Activated CD4-positive, alpha-beta T cell treated with anti-CD3 and anti-CD28 coated beads, Interleukin-2, amount 50 U/mL, for 1 hour (primary cell): ENCODE measurements around the gene ATF7.
"Not testable (repeated sequence)": the region's sequence is repeated elsewhere in the genome, so short reads cannot be mapped to it uniquely, and the experiment has no call there.

Source experiments
- DNase-seq: peaks from one replicate; pipeline ENCODE4 v3.0.0-alpha.2; 2020

Gene ATF7

DNA sequence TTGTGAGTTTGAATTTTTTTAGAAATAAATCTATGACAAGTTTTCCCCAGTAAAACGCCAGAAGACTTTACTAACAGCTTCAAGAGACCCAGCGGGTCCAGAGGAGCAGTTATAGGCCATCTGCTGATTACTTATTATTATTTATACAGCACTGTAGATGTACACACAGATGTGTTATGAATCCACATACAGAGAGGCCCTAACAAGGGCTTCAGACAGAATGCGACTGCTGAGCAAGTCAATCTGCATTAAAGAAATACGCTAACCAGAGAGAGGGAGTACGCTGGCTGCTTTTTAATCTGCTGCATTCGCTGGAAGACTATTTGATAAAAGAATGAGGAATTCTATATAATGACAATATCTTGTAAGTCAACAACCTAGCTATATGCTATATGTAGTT, 32.5 kb downstream of the ATF7 start:
- no peak for DNase-seq

DNA sequence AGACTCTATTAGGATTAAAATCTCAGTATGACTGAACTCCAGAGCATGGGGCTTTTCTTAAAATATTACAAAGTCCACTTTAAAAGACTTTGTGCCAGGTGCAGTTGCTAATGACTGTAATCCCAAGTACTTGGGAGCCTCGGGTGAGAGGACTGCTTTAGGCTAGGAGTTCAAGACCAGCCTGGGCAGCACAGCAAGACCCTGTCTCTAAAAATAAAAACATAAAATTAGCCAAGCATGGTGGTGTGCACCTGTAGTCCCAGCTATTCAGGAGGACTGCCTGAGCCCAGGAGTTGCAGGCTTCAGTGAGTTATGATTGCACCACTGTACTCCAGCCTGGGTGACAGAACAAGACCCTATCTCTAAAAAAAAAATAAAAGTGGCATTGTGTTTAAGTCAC, 33.2 kb downstream of the ATF7 start:
- no peak for DNase-seq

DNA sequence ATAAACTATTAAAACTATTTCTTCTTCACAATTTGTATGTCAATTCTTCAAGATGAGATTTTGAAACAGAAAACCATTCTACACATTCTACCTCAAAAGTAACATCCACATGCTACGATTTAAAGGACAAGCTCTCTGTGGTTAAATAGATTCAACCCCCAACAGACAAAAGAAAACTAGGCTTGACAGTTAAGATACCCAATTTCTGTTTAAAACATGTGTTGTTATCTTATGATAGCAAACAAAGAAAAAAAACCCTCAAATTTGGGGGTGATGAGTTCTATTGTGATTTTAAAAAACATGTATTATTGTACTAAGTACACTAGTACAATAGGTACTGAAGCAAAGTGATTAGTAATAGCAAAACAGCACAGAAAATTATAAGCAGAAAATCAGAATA, 33.8 kb downstream of the ATF7 start:
- DNase-seq, result no peak

DNA sequence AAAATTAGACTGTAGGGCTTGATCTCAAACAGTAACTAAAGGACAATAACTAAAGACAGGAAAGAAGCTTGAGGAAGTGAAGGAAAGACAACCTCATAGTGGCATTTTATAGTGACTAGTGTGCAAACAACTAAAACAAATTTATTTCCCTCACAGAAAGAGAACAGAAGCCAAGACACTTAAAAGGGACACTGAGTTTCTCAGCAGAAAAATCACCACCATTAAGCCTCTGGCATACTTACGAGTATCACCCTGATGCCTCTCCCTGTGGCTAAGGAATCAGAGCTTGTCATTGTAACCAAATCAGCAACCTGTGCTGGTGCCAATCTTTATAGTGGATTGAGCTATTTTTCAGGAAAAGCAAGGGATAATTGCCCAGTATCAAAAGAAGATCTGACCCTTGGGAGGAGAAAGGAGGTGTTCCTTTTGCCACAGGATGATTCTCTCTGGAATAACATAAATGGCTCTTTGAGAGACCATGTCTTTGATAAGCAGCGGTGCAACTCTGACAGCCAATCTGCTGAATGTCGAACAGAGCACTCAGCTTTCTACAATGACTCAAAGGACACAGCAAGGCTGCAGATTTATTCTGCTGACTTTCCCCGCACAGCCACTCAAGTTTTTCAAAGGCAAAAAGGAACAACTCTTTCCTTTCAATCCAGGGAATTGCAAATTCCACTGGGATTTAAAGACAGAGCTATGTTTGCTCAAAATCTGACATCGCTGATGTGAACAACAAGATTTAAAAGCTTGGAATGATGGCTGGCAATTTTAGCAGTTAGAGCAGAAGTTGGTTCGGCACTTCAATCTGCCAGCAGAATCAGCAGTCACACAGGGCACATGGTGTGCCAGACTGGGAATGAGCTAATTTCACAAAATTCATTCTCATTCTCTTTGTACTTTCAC, 34.6 kb downstream of the ATF7 start:
- no peak for DNase-seq

DNA sequence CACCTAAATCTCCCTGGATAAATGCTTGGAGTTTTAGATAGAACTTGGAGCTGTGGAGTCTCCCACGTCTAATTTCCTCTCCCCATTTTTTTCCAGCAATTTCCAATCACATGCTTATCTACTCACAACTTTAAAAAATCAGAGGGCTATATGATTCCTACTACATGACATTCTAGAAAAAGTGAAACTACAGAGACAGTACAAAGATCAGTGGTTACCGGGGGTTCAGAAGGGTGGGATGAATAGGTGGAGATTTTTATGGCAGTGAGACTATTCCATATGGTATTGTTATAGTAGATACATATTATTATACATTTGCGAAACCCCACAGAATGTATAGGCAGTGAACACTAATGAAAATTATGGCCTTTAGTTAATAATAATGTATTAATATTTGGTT, 35.5 kb downstream of the ATF7 start:
- no peak for DNase-seq

DNA sequence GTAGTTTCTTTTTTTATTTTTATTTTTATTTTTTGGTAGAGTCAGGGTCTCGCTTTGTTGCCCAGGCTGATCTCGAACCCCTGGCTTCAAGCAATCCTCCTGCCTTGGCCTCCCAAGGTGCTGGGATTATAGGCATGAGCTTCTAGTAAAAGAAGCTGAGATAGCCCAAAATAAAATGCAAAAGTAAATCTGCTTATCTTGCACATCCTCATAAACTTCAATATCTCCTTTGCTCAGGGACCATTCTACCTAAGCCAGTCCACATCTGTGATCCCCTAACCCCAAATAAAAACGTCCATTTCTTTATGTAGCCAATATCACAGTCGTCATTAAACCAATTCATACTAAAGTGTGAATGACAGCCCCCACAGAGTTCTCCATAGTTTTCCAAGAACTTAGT, 36.3 kb downstream of the ATF7 start:
- no peak for DNase-seq

DNA sequence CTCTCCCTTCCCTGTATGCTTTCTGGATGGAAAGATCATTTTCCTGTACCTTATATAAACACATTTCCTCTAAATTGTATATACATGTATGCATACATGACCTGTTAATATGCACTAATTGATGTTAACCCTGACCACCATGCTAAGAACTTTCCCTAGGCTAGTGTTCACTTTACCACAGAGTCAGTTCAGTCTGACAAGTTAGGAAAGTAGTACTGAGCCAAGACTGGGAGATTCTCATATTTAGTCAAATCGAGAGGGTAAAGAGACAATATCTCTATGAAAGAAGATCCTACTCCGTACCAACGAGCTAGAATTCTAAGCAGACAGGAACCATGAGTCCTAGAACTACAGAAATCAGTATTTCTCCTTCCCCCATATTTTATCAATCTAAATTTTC, 36.8 kb downstream of the ATF7 start:
- no peak for DNase-seq

DNA sequence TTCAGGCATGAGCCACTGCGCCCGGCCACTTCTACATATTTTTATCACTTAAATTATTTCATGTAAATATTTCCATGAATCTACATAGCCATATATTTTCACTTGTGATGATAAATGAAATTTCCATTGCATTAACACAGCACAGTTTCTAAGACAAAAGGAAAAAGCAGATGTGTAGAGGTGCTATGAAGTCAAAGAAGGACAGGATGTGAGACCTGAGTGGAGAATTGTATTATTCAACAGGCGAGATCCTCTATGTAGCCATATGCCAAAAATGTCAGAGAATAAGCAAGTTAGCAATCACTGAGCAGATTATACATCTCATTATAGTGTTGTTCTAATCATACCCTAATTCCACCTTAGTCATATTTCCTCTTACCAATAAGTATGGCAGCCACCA, 38.1 kb downstream of the ATF7 start:
- no peak for DNase-seq

DNA sequence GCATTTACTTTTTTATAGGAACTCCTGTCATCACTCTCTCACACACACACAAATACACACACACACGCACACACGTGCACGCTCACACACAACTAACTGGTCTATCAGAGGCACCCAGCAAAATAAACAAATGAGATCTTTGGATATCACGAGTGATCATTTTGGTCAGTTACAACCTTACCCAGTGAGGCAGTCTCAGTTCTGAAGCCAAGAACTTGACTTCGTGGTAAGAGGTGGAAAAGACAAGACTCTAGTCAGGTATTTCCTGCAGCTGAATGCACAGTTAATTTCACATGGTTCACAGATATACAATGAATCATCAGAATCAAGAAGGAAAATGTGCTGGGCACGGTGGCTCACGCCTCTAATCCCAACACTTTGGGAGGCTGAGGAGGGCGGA, 39.4 kb downstream of the ATF7 start:
- no peak for DNase-seq

DNA sequence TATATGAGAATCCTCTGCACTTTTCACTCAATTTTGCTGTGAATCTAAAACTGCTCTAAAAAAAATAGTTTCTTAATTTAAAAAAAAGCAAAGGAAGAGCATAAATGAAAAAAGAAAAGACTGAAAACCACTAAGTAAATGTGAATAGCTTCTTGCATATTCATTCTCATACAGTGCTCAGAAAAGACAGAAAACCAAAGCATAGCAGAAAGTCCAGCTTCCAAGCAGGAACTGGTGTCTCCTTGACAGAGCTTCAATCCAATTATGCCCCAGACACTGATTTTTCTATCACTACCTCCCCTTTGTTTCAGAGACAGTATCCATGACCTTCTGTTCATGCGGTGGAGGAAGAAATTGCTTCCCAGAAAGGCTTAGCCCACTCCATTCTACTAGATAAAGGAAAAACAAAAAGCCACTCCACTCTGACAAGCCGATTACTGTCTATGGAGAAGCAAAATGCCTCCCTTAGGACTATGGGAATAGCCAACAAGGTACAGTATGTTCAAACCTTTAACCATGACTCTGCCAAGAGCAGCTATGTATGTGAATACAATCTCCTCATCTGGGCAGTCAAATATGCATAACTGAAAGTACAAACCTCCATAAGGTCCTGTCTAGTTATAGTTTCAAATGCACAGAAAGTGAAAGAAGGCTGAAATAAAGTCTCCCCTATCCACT, 40.6 kb downstream of the ATF7 start:
- DNase-seq, result no peak

DNA sequence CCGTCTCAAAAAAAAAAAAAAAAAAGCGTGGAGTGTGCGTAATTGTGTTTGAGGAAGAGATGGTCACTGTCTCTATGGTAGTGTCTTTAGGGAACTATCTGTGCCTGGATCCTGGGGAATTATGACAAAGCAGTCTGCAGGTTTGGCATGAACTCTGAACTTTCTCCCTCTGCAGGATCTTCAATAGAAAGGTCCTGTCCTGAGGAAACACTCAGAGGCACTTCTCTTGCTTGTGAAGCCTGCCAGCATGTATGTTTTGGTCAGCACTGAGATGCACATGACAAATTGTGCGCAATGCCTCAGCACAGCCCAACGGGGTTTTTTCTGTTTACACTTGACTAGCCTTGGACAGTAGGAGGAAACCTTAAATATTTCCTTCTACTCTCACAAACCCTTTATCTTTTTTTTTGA, 46.6 kb downstream of the ATF7 start:
- DNase-seq, result no peak

DNA sequence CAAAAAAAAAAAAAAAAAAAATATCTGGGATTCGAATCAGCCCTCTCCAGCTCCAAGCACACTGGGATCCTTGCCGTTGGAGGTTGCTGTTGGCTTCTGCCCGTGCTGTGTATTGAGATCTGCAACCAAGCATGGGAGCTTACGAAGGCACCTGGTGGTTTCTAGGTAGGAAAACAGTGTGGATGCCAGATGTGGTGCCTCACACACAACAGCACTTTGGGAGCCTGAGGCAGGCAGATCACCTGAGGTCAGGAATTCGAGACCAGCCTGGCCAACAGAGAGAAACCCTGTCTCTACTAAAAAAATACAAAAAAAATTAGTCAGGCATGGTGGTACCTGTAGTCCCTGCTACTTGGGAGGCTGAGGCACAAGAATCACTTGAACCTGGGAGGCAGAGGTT, 47.4 kb downstream of the ATF7 start:
- DNase-seq, result no peak

DNA sequence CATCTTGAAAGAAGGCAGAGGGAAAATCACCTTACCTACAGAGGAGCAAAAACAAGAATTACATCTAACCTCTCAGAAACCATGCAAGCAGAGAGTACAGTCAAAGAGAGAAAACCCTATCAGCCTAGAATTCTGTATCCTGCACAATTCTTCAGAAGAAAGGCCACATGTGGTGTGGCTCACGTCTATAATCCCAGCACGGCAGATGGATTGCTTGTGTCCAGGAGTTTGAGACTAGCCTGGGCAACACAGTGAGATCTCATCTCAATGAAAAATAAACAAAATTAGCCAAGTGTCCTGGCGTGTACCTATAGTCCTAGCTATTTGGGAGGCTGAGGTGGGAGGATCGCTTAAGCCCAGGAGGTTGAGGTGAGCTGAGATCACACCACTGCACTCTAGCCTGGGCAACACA, 48.2 kb downstream of the ATF7 start:
- DNase-seq, result no peak

DNA sequence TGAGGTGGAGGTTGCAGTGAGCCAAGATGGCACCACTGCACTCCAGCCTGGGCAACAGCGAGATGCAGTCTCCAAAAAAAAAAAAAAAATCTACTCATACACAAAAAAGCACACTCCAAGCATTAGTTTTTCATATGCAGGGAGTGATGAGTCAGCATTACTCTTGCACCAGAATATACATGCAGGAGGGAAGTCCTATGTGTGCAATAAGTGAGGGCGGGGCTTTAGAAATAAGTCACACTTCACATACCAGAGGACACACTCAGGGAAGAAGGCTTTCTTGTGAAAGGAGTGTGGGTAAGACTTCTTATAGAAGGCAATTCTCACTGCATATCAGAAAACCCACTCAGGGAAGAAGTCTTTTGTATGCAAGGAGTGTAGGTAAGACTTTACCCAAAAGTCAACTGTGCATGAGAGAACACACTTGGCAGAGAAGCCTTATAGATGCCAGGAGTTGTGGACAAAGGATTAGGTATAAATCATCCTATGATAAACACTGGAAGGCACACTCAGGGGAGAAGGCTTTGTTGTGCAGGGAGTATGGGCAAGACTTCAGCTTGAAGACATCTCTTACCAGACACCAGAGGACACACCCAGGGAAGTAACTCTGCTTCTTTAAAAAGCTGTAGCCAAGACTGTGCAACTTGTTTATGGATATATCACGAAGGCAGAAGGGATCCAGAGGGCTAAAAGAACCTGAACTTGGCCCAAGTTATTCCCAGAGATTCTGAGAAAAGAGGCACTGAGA, 50.5 kb downstream of the ATF7 start:
- no peak for DNase-seq

DNA sequence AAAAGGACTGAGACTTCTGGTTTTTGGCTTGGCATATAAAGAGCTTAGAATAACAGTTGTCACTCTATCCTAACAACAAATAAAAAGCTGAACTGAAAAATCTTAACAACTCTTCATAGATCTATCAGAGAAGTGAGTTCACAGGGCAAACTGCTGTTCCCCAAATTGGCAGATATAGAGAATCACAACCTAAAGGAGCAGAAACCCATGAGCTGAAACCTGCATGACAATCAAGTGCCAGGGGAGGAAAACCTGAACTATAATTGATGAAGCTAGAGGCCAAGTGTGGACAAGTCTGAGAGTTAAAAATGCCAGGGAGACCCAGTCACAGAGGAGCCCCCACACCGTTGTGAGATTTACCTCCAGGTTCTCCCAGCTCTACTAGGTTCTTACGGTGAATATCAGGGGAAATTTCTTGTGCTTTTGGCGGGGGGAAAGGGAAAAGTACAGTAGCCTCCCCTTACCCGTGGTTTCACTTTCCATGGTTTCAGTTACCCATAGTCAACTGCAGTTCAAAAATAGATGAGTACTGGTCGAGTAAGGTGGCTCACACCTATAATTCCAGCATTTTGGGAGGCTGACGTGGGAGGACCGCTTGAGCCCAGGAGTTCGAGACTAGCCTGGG, 53.9 kb downstream of the ATF7 start:
- no peak for DNase-seq

DNA sequence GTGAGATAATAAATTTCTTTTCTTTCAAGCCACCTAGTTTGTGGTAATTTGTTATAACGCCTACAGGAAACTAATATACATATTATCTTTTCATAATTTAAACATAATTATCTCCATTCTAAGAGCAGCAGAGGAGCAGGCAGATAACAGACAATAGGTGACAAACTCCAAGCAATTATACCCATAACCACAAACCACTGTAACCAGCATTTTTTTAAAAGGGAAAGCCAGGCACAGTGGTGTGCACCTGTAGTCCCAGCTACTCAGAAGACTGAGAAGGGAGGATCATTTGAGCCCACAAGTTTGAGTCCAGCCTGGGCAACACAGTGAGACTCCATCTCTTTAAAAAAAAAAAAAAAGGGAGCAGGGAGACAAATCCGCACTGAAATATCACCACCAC, 54.9 kb downstream of the ATF7 start:
- no peak for DNase-seq

DNA sequence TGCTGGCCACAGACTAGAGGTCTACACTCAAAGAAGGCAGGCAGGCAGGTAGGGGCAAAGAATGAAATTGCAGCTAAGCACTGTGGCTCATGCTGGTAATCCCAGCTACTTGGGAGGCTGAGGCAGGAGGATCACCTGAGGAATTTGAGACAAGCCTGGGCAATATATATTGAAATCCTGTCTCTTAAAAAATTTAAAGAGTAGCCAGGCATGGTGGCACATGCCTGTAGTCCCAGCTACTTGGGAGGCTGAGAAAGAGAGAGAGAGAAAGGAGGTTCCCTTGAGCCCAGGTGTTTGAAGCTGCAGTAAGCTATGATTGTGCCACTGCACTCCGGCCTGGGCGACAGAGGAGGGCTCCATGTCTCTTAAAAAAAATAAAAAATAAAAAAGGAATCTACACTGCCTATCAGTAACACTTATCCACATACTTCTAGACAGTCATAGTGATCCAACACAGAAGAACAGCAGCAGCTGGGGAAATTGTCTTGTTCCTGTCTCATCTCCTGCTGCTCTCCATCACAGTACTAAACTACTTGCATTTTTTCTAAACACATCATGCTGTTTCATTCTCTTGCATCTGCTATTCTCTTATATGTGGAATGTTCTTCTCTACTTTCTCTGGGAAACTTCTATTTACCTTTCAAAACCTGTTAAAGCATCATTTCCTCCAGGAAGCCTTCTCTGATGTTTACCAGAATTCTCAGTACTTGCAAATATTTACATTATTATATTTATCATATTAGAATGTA, 57.2 kb downstream of the ATF7 start:
- DNase-seq, result no peak

DNA sequence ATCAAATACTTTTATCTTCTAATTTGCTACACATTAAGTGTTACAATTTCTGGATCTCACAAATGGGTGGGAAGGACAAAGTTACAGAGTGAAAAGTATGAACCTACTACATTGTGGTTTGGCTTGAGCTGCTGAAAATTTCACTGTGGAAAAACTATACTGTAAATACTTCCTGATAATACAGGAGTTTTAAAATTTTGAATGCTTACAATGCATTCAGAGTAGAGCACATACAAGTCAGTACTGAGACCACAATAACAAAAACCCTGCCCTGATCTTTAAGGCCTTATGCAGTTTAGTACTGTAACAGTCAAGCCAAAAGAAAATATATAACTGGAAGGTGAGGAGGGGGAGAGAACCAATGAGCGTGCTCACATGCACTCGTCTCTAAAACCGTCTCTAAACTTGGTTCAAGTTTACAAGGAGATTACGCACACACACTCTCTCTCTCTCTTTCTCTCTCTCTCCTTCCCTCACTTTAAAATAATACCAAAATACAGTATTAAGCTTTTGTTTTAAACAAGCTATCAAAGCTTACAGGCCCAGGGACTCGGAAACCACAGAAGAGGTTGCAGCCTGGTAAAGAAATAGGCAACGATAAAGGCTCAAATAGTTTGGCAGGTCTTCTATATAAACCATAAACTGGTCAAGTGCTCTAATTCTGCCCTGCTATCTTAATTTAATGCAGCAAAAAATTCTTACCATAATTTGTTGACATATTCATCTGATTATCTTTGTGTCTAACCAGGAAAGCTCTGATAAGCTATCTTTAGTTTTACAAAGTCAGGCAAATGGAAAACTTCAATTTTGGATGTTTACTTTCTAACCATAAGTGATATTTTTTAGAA, 58.0 kb downstream of the ATF7 start:
- no peak for DNase-seq

DNA sequence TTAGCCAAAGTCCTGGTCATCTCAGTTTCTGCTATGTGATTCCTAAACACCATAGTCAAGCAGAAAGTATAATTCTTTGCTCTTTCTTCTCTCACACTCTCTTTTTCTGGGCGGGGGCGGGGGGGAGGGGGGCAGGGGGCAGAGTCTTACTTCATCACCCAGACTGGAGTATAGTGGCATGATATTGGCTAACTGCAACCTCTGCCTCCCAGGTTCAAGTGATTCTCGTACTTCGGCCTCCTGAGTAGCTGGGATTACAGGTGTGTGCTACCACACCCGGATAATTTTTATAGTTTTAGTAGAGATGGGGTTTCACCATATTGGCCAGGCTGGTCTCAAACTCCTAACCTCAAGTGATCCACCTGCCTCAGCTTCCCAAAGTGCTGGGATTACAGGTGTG, 60.8 kb downstream of the ATF7 start:
- not testable (repeated sequence) for DNase-seq

DNA sequence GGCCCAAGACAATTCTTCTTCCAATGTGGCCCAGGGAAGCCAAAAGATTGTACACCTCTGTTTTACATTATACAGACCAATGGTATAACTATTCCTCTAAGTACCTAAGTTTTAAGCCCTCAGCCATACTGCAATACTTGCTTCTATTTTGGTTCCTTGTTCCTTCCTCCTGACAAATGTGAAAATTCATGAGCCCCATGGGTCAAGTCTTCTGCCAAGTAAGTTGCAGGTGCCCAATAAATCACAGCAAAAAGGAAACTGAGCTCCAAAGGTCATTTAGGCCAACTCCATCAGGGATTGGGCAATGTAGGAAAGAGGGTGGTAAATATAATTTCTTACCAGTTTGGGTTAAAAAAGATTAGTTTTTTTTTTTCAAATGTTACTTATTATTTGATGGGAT, 61.2 kb downstream of the ATF7 start:
- DNase-seq, result no peak

DNA sequence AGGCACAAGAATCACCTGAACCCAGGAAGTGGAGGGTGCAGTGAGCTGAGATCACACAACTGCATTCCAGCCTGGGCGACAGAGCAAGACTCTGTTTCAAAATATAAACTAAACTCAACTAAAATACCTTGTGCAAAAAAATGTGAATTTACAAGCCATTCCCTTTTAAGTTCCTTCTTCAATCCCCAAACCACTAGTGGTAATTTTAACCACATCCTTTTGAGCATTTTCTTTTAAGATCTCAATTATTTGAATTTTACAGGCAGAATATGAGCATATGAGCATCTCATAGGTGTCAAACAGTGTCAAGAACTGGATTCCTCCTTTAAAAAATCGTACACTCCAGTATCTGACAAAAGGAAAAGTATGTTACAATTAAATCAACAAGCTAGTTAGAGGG, 61.9 kb downstream of the ATF7 start:
- DNase-seq, result no peak
